Subcutaneous adipose tissue (tissue), 4 donors: ENCODE measurements around the gene SYNCRIP. TPM values are rescaled to one million over a fixed set of nuclear protein-coding genes. Genes with fewer than 3 reads are reported as not detected.

Source experiments
- total RNA-seq, 4 donors: library from RNA; depleted of rRNA; stranded (reverse); fragments of >200 nt; gene quantifications; one replicate each; pipeline ENCODE4 v1.1.0, GENCODE V29; 2016
- TF ChIP-seq, protein P1 (sequence below): fragments of 450-650 bp; IDR thresholded peaks from one replicate; pipeline ENCODE4 v1.5.1; 2016; ENCODE audit warnings: low read depth, mild to moderate bottlenecking, control low read depth, antibody characterized with exemption, moderate library complexity

The SYNCRIP gene
- total RNA-seq, 4 donors from 2014 or later, result 54.6 to 84.3 (median 57.6) TPM

DNA sequence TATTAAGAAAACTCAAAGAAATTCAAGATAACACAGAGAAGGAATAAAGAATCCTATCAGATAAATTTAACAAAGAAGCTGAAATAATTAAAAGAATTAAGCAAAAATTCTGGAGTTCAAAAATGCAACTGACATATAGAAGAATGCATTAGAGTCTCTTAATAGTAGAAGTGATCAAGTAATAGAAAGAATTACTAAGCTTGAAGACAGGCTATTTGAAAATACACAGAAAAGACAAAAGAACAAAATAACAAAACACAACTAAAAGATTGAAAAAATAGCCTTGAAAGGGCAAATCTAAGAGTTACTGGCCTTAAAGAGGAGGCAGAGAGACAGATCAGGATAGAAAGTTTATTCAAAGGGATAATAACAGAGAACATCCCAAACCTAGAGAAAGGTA, 61.1 kb downstream of the SYNCRIP start:
- TF ChIP-seq, protein P1, sequence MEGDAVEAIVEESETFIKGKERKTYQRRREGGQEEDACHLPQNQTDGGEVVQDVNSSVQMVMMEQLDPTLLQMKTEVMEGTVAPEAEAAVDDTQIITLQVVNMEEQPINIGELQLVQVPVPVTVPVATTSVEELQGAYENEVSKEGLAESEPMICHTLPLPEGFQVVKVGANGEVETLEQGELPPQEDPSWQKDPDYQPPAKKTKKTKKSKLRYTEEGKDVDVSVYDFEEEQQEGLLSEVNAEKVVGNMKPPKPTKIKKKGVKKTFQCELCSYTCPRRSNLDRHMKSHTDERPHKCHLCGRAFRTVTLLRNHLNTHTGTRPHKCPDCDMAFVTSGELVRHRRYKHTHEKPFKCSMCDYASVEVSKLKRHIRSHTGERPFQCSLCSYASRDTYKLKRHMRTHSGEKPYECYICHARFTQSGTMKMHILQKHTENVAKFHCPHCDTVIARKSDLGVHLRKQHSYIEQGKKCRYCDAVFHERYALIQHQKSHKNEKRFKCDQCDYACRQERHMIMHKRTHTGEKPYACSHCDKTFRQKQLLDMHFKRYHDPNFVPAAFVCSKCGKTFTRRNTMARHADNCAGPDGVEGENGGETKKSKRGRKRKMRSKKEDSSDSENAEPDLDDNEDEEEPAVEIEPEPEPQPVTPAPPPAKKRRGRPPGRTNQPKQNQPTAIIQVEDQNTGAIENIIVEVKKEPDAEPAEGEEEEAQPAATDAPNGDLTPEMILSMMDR, result no peak

DNA sequence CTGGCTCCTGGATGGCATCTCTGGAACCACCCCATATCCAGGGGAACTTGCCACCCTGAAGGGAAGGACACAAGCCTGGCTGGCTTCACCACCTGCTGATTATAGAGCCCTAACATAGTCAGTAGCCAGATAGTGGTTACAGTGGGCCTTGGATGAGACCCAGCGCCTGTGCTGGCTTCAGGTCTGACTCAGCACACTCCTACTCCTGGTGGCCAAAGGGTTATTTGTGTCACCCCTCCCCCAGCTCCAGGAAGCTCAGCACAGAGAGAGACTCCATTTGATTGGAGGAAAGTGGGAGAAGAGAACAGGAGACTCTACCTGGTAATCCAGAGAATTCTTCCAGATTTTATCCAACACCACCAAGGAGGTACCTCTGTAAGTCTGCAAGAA, 61.8 kb downstream of the SYNCRIP start:
- TF ChIP-seq, protein P1, result no peak

DNA sequence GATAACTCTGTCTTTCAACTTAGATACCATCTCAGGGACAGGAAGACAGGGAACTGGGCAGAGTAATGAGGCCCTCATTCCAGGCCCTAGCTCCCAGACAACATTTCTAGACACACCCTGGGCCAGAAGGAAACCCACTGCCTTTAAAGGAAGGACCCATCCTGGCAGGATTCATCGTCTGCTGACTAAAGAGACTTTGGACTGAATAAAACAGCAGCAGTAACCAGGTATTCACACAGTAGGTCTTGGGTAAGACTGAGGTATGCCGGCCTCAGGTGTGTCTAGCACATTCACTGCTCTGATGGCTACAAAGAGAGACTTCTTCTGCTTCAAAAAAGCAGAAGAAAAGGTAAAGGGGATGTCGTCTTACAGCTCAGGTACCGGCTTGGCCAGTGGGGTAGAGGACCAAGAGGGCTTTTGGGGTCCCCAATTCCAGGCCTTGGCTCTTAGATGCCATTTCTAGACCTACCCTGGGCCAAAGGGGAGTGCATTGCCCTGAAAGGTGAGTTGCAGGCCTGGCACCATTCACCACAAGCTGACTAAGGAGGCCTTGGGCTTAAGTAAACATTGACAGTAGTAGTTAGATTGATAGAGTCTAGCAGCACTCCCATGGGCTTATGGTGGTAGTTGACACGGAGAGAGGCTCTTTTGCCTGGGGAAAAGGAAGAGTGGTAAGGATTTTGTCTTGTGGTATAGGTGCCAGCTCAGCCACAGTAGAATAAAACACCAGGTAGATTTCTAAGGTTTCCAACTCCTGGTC, 62.4 kb downstream of the SYNCRIP start:
- TF ChIP-seq, protein P1, result no peak

- TF ChIP-seq, protein P1, result no peak
These were observed 63.1 kb downstream of the SYNCRIP start for GRCh38 chr6:85579581-85579980.

GRCh38 chr6:85576476-85576875, 66.2 kb downstream of the SYNCRIP start:
- TF ChIP-seq, protein P1, result no peak

- TF ChIP-seq, protein P1, result no peak
These were observed 67.6 kb downstream of the SYNCRIP start for GRCh38 chr6:85574932-85575598.

DNA sequence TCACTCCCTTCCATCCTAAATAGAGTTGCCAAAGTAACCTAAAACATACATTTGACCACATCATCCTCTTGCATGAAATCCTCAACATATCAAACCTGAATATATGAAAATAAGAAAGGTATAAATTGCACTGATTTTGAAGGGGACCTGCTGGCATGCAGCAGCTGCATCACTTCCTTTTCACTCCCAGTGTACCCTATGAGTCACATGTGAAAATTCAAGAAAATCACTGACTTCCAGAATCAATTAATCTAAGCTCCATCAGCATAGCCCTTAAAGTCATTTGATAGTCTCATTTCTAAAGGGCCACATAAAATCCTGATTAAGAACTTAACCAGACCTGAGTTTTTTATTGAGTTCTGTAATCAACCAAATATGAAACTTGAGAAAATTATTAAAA, 73.4 kb downstream of the SYNCRIP start:
- TF ChIP-seq, protein P1, result no peak
